Hematopoietic multipotent progenitor cell treated with erythropoietin and hydrocortisone succinate and interleukin-3 and kit ligand, for 6 days (in vitro differentiated cells): ENCODE measurements around the gene CD300E.

Experiments used
- DNase-seq: peaks from one replicate; pipeline ENCODE4 v3.0.0-alpha.2; 2015

Gene CD300E

DNA sequence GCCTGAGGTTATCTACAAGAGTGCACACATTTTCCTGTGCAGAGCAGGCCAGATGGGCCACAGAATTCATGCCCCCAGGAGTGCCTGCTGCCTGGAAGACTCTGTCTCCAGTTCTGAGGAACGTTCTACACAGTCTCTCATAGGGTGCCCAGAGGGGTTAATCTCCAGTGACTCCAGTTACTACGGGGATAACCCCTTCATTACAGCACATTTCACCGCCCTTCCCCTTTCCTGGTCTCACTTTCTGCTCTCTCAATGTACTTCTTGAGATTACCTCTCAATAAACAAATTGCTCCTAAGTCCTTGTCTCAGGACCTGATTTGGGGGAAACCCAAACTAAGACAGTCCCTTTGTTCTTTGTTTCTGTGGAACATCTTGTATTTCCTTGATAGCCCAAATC is 62.0 kb downstream of the CD300E start:
- DNase-seq = no peak
